NK-92 treated with Interleukin-12 subunit alpha and Interleukin-12 subunit beta, amount 100 ng/mL, for 24 hours (cell line): Measurements from ENCODE around the gene DUSP6.

ENCODE experiments used
- DNase-seq: peaks from one replicate; lab custom pipeline; 2025; lab: John Stamatoyannopoulos, UW

The DUSP6 gene

DNA sequence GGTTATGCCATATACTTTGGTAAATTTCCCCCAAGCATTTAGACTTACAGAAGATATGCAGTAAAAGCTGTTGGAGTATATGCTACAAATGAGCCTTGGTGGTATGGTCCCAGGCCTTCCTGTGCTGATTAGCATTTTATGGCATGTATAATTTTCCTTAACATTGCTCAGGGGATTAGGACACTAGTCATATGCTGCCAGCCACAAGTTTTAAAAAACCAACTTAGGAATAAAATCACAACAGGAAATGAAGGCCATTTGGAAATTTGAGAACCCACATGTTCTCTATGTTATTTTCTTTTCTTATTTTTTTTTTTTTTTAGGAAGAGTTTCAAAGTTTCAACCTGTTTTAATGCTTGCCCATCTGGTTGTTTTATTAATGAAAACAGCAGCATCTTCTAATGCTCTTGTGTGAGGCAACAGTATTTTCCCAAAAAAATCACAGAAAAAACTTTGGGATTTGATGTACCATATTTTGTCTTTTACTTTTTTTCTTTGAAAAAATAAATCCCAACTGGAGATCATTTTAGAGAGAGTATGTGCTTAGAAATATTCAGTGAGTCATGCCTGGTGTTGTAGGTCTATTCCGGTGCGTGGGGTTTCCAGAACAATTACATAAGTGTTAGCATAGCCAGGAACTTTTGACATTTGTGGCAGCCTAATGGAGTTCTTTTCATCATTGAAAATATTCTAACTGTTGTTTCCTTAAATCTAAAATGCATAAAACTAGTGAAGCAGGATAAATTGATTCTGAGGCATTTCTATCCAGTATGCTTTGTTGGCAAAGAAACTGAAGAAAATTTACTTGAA, 21.7 kb upstream of the DUSP6 start:
- no peak for DNase-seq

DNA sequence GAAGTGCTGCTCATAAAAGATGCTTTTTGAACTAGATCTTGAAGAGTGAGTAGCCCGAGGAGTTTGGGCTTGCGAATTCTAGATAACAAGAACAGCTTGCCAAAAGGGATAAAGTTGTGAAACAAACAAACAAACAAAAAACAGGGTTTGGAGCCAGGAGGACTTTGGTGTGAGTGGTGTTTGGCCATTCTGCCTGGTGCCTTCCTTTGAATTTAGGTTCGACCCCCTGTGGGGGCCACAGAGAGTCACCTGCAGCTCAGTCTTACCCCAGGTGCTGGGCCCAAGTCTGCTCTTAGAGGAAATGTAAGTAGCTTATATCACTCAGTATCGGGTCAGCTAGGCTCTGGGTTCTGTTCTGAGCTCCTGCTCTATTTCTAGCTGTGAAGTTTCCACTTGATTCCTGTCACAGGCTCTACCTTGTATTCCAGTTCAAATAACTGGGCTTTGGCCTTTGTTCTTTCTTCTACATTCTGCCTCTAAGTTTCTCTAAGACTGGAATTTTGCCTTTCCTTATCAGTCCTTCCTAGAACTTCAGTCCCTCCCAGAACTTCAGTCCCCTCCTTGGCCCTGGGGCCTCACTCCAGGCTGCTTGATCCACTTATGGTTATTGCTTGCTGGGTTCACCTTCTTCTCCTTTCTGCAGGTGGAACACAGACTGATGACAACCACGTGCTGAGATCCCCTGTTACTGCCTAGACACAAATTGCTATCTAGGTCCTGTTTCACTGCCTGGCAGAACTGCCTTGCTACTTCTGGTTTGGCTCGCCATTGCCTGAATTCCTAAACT, 20.5 kb upstream of the DUSP6 start:
- DNase-seq, result no peak

GRCh38 chr12:89370850-89371249, 18.5 kb upstream of the DUSP6 start:
- DNase-seq, result no peak

DNA sequence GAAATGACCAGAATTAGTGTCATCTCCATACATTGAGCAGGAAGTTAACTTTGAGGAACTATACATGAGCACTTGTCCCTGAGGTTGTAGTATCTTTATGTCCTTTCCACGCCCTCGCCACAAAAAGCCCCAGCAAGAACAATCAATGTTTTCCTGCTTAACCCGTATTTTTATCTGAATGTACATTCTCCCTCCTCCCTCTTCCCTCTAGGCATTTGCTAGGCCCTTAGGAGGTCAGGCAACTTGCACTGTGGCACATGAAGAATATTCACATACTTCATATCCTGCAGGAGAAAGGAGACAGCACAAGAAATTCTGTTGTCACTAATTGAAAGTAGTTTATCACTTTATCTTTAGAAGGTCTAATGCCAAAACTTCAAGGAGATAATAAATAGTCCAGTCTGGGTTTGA, 18.1 kb upstream of the DUSP6 start:
- DNase-seq, result no peak

- no peak for DNase-seq
Measured at GRCh38 chr12:89369166-89369565, 16.9 kb upstream of the DUSP6 start.

DNA sequence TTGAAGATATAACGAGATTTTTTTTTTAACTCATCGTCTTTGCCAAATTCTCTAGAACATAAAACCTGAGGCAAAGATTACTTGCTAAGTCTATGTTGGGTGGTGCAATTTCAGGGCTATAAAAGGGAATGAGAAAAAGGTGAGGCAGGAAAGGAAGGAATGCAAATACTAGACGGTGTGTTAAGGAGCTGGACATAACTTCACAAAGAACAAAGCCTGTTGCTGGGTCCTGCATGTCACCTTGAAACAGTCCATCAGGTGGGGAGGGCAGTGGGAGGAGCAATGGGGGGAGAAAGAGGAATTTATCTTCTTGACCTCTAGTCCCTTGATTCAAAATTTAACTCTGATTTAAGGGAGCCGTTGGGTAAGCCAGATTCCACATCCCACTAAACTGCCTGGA, 16.1 kb upstream of the DUSP6 start:
- DNase-seq, result no peak

GRCh38 chr12:89366676-89367364, 14.5 kb upstream of the DUSP6 start:
- no peak for DNase-seq

DNA sequence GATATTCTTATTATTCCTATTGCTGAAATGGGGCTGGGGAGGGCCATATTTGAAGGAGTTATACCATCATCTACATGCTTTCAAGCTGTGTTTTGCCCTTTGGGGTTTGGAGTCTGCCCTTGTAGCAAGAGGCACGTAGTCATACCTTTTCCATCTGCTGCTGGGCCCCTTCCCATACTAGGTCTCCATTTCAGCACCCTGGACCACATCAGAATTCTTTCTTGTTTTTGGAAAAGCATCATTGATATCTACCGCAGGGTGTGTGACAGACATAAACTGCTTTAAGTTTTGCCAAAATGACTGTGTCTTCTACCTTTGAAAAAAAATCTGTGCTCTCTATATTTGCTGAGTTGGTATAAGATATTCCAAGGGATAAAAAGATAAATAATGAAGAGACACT, 12.3 kb upstream of the DUSP6 start:
- no peak for DNase-seq

DNA sequence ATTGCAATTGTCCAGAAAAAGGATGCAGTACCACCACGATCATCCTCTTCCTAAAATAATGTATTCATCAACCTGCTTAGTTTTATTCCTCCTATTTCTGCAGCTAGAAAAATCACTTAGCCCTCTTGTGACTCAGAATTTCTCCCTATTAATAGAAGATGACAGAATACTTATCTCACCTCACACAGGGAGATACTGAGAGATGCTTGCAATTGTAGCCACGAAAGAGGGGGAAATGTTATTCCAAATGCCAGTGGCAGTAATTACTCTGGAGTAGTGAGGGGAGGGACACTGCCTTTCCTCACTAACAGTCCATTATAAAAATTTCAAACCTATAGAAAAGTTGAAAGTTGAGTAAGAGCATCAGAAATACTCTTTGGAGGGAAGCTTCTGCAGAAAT, 11.8 kb upstream of the DUSP6 start:
- DNase-seq, result no peak

GRCh38 chr12:89363582-89363981, 11.3 kb upstream of the DUSP6 start:
- no peak for DNase-seq

DNA sequence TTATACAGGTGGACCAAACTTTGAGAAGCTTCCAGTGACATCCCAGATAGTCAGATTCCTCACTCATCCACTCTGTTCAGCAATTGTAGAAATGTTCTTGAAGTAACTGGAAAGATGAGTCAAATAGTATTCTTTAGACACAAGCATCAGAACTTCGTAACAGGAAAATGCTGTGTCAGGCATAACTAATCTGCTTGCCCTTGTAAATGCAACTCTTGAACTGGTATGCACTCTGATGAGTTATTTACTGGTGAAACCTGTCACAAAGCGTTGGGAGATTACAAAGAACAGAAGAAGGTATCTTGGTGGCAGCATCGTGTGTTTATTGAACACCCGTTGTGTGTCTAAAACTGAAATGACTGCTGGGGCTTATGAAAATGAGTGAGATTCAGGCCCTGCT, 10.8 kb upstream of the DUSP6 start:
- no peak for DNase-seq

- no peak for DNase-seq
Measured at GRCh38 chr12:89359615-89360014, 7.3 kb upstream of the DUSP6 start.

GRCh38 chr12:89358805-89359204, 6.5 kb upstream of the DUSP6 start:
- no peak for DNase-seq

DNA sequence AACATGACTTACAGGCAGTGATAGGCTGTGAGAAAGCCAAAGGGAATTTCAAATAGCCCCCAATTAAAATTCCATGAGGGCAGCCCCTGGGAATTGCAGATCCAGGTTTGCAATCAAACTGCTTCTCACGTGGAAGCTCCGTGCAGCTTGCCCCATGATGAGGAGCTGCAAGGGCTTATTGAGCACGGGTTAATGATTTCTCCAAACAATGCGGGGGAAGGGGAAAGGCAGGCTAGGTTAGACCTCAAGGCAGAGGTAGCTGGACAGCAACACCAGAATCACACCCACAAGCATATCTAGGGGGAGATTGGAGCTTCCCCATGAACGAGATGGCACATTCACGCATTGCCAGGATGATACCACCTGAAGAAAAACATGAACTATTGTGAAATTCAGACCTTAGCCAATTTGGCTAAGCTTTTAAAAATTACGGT, 5.0 kb upstream of the DUSP6 start:
- DNase-seq, result no peak

DNA sequence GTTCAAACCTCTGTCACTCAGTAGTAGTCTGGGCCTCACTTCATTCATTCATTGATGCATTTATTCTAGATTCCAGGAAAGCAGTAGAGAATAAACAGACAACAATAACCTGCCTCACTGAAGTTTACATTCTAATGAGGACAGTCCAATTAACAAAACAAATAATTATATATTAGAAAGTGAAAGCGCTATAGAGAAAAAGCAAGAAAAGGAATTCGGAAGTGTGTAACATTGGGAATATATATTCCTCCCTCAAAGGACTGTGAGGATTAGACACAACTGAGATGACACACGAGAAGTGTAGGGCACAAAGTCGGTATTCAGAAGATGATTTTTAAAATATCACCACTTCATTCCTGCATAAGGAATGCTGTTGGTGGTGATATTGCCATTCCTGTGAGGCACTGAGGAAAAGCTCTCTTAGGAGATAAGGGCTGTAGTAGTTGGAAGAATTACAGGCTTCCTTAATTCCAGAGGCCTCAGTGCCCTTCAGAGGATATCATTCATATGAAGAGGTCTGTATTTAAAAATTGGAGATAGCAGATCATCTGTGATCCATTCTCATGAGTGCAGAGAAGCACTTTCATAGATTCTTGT, 3.9 kb upstream of the DUSP6 start:
- DNase-seq, result no peak

- no peak for DNase-seq
Measured at GRCh38 chr12:89355243-89356068, 3.2 kb upstream of the DUSP6 start.

GRCh38 chr12:89354612-89355067, 2.3 kb upstream of the DUSP6 start:
- no peak for DNase-seq

GRCh38 chr12:89353823-89354611, 1.7 kb upstream of the DUSP6 start:
- DNase-seq, result no peak

GRCh38 chr12:89353188-89353822, 1.0 kb upstream of the DUSP6 start:
- DNase-seq, result no peak

DNA sequence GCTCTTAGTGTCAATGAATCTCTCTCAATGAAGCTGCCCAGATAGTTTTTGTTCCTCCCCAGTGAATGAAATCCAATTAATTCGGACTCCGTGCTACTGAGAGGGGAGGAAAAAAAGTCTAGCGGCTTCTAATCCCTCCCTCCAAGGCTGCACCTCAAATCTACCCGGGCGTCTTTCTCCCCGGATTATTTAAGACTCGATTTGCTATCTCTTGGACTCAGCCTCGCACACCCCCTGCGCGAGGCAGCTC, 134 bp downstream of the DUSP6 start:
- DNase-seq, result no peak
